Glutamatergic neuron (in vitro differentiated cells): ENCODE results near the gene PALLD. TPM values are rescaled to one million over a fixed set of nuclear protein-coding genes. Genes with fewer than 3 reads are reported as not detected.

Experiments used
- DNase-seq: peaks from one replicate; pipeline ENCODE4 v3.0.0; 2022
- H3K27ac Mint-ChIP-seq: one replicate; pipeline ENCODE4 v1.8.0; 2020; ENCODE audit warnings: mild to moderate bottlenecking, mixed read lengths, inconsistent platforms; ENCODE audit not compliant: unreplicated experiment
- H3K27me3 Mint-ChIP-seq: one replicate; pipeline ENCODE4 v1.8.0; 2020; ENCODE audit warnings: mild to moderate bottlenecking, moderate library complexity, mixed read lengths, inconsistent platforms; ENCODE audit not compliant: unreplicated experiment
- H3K36me3 Mint-ChIP-seq: one replicate; pipeline ENCODE4 v1.8.0; 2020; ENCODE audit warnings: mild to moderate bottlenecking, mixed read lengths, inconsistent platforms; ENCODE audit not compliant: unreplicated experiment
- H3K4me1 Mint-ChIP-seq: one replicate; pipeline ENCODE4 v1.8.0; 2020; ENCODE audit warnings: mild to moderate bottlenecking, low read depth, mixed read lengths, inconsistent platforms; ENCODE audit not compliant: unreplicated experiment
- H3K4me3 Mint-ChIP-seq: one replicate; pipeline ENCODE4 v1.8.0; 2020; ENCODE audit warnings: mild to moderate bottlenecking, mixed read lengths, inconsistent platforms; ENCODE audit not compliant: unreplicated experiment
- H3K9me3 Mint-ChIP-seq: one replicate; pipeline ENCODE4 v1.8.0; 2020; ENCODE audit warnings: mild to moderate bottlenecking, moderate library complexity, mixed read lengths, inconsistent platforms; ENCODE audit not compliant: unreplicated experiment
- CTCF ChIP-seq: fragments of 200-600 bp; sonication (generic); IDR thresholded peaks from one replicate; pipeline ENCODE4 v1.5.0; 2021; ENCODE audit not compliant: partially characterized antibody, unreplicated experiment
- total RNA-seq: library from RNA; stranded (reverse); fragmentation: NEBNext Ultra II Directional; extraction: Animal tissue kit (Norgen Biotek cat#: 25700); gene quantifications from one replicate; pipeline ENCODE4 v1.2.1, GENCODE V29; 2021; ENCODE audit not compliant: unreplicated experiment

The PALLD gene
- total RNA-seq, 1 donor from 2014 or later: 37.5 TPM

DNA sequence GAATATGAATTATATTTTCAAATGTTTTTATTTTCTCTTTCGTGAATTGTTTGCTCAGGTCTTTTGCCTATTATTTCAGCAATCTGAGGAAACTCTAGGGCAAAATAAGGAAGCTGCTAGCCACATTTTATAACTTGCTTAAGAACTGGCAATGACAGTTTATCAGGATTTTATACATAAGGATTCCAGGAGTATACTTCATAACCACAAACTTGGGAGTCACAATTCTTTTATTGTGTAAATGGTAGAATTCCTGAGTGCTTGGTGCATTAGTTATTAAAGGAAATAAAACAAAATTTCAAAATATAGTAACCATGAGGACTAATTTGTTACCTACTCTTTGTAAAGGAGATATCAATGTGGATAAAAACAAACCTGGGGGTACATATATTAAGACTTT lies 54.4 kb downstream of the PALLD start:
- H3K4me1 Mint-ChIP-seq: peaks cover 10% of the 10 kb centered on the region
- peaks cover 1% of the 10 kb centered on the region for H3K9me3 Mint-ChIP-seq
- H3K27me3 Mint-ChIP-seq: no peaks in the 10 kb centered on the region
- TF ChIP-seq CTCF: no peak
- DNase-seq: no peak
- no peaks in the 10 kb centered on the region for H3K36me3 Mint-ChIP-seq
- no peak overlapping the region for H3K27ac Mint-ChIP-seq
- H3K4me3 Mint-ChIP-seq: no peak overlapping the region

- DNase-seq: no peak
- no peak for TF ChIP-seq CTCF
Observed at GRCh38 chr4:168551945-168552695, 55.3 kb downstream of the PALLD start.

DNA sequence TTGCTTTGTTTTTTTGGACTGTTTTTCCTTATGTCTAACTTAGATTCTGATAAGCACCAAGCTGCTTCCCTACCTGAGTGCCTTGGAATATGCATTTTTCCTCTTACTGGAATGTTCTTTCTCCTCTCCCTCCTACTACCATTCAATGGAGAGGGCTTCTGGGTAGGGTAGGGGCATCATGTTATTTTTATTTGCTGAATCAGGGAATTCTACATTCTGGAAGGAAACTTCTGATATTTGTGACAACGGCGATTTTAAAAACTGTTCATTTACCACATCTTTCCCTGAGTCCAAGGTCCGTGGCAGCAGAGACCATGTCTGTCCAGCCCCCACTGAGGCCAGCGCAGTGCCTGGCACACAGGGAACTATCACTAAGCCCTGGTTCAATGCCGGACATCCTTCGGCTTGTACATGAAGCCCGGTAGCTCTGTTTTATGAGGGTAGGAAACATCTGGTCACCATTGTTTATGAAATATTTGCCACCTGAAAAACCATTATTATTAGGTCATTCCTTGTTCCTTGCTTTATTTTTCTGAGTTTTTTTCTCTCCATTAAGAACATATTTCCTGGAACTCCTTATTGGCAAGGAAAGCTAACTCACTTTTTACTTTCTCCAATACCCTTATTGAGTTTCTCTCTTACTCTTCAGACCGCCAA lies 57.0 kb downstream of the PALLD start:
- Mint-ChIP-seq H3K36me3 (no peaks in the 10 kb centered on the region), H3K9me3 (peaks cover 1% of the 10 kb centered on the region), H3K4me3 (no peak overlapping the region), H3K27me3 (no peaks in the 10 kb centered on the region), H3K4me1 (peaks cover 8% of the 10 kb centered on the region), H3K27ac (no peak overlapping the region)
- TF ChIP-seq CTCF: no peak
- DNase-seq: no peak

More at GRCh38 chr4:168551945-168552695, 55.3 kb downstream of the PALLD start:
- peaks cover 1% of the 10 kb centered on the region for H3K9me3 Mint-ChIP-seq
- H3K27ac Mint-ChIP-seq: no peak overlapping the region
- no peaks in the 10 kb centered on the region for H3K27me3 Mint-ChIP-seq
- peaks cover 10% of the 10 kb centered on the region for H3K4me1 Mint-ChIP-seq
- no peak overlapping the region for H3K4me3 Mint-ChIP-seq
- H3K36me3 Mint-ChIP-seq: no peaks in the 10 kb centered on the region

- no peak for TF ChIP-seq CTCF
- no peaks in the 10 kb centered on the region for H3K27me3 Mint-ChIP-seq
- H3K4me3 Mint-ChIP-seq: no peak overlapping the region
- peaks cover 1% of the 10 kb centered on the region for H3K9me3 Mint-ChIP-seq
- no peaks in the 10 kb centered on the region for H3K4me1 Mint-ChIP-seq
- DNase-seq: no peak
- H3K27ac Mint-ChIP-seq: no peak overlapping the region
- no peaks in the 10 kb centered on the region for H3K36me3 Mint-ChIP-seq
Observed at GRCh38 chr4:168555437-168555836, 58.6 kb downstream of the PALLD start.

DNA sequence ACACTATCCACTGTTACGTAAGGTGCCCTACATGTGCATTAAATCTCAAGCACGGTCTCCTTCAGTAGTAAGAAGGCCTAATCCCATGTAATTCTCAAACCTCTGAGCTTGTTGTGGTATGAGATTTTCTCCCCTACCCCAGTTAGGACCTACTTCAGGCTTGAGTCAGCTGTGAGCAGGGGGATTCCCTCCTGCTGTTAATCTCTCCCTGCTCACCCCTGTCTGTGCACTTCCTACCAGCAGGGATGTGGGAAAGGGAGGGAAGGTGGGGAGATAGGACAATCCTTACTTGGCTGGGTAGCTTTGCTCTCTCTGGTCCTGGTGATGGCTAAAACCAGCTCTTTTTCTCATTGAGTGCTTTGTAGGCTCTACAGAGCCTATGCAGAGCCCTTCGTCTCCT lies 60.8 kb downstream of the PALLD start:
- no peak for DNase-seq
- H3K4me1 Mint-ChIP-seq: no peaks in the 10 kb centered on the region
- TF ChIP-seq CTCF: no peak
- H3K27ac Mint-ChIP-seq: no peak overlapping the region
- H3K9me3 Mint-ChIP-seq: no peaks in the 10 kb centered on the region
- no peak overlapping the region for H3K4me3 Mint-ChIP-seq
- H3K36me3 Mint-ChIP-seq: no peaks in the 10 kb centered on the region
- H3K27me3 Mint-ChIP-seq: no peaks in the 10 kb centered on the region
